ENCODE measurements around the gene NGEF. TPM values are rescaled to one million over a fixed set of nuclear protein-coding genes. Genes with fewer than 3 reads are reported as not detected.

NGEF gene
- total and polyA plus RNA-seq, 3 experiments from 2014 or later: 0.38 TPM; not detected in 2

DNA sequence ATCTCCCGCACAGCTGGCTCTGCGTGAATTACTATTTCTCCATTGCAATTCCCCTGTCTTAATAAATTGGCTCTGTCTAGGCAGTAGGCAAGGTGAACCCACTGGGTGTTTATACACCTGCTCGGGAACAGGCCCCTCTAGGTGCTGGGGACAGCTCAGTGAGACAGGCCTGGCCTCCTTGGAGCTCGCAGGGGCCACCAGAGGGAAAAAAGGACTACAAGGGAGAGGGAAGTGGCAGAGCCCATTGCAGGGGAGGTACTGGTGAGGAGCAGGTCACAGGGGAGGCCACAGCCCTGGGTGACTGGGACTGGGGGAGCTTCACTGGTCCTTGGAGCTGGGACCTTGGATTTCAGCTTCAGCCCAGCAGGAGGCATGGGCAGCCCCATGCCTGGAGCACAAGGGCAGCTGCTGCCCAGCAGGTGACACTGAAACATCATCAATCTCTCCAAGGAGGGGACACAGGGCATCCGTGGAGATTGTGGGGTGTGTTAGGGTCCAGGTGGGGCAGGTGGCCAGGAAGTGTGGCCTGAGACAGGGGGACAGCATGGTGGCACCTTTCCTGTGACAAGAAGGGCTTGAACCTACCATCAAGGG is 31.2 kb downstream of the NGEF start:
- CTCF ChIA-PET: no interaction called here
- no peaks in the 10 kb centered on the region for H3K36me3 ChIP-seq (ENCODE audit: insufficient read depth, low read length)

DNA sequence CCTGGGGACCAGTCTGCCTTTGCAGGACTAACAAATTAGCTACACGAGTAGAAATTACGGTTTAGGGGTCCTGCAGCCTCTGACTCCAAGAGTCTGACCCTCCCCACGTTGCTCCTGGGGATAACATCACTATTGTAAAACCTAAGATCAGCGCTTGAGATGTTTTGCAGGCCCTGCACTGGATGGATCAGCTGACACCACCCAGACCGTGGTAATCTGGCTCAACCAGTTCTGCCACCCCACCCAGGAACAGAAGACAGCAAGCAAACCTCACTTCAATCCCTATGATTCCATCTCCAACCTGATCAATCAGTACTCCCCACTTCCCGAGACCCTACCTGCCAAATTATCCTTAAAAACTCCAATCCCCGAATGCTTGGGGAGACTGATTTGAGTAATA is 31.7 kb downstream of the NGEF start:
- peaks cover 15 to 53% of the 10 kb centered on the region in 2 donors for H3K27me3 Mint-ChIP-seq
- CTCF ChIA-PET: no interaction called here
- no peaks in the 10 kb centered on the region for H3K4me1 Mint-ChIP-seq
- no peaks in the 10 kb centered on the region for H3K9me3 ChIP-seq (ENCODE audit: low read length)
- no peak overlapping the region for H3K4me3 ChIP-seq (ENCODE audit: low read length)
- H3K4me1 ChIP-seq (ENCODE audit: insufficient read depth, low read length): no peaks in the 10 kb centered on the region
- POLR2A ChIA-PET: interaction anchor here (0.6 kb wide), 1 partner anchor 1338 kb away, joined by 4 read pairs; no protein-coding TSS in a partner anchor
- no peak overlapping the region for H3K27ac ChIP-seq (ENCODE audit: low read depth, low read length)
- no peak for DNase-seq
- no peaks in the 10 kb centered on the region for H3K27me3 ChIP-seq (ENCODE audit: insufficient read depth, low read length, poor library complexity, severe bottlenecking)
- H3K36me3 ChIP-seq (ENCODE audit: insufficient read depth, low read length): no peaks in the 10 kb centered on the region
- H3K4me3 Mint-ChIP-seq: no peak overlapping the region
- peak overlapping the region in 1 of 8 donors; percentile 56 for H3K27ac Mint-ChIP-seq
- peaks cover 0 to 8% (median 4%) of the 10 kb centered on the region in 5 donors for H3K9me3 Mint-ChIP-seq
- H3K36me3 Mint-ChIP-seq: peaks cover 0 to 10% (median 0%) of the 10 kb centered on the region in 3 donors

More for the DNA sequence above, 31.2 kb downstream of the NGEF start:
- peaks cover 0 to 12% (median 0%) of the 10 kb centered on the region in 3 donors for H3K36me3 Mint-ChIP-seq
- H3K4me1 ChIP-seq (ENCODE audit: insufficient read depth, low read length): no peaks in the 10 kb centered on the region
- H3K27ac ChIP-seq (ENCODE audit: low read depth, low read length): no peak overlapping the region
- POLR2A ChIA-PET: no interaction called here
- peaks cover 14 to 54% of the 10 kb centered on the region in 2 donors for H3K27me3 Mint-ChIP-seq
- H3K9me3 Mint-ChIP-seq: peaks cover 0 to 9% (median 5%) of the 10 kb centered on the region in 5 donors
- H3K4me3 Mint-ChIP-seq: no peak overlapping the region
- H3K4me3 ChIP-seq (ENCODE audit: low read length): no peak overlapping the region
- no peaks in the 10 kb centered on the region for H3K9me3 ChIP-seq (ENCODE audit: low read length)
- no peak overlapping the region for H3K27ac Mint-ChIP-seq
- no peak for DNase-seq
- no peaks in the 10 kb centered on the region for H3K4me1 Mint-ChIP-seq
- no peaks in the 10 kb centered on the region for H3K27me3 ChIP-seq (ENCODE audit: insufficient read depth, low read length, poor library complexity, severe bottlenecking)

GRCh38 chr2:232980683-232981082 is 32.4 kb downstream of the NGEF start:
- DNase-seq: no peak
- Mint-ChIP-seq H3K36me3 (peaks cover 0 to 4% (median 0%) of the 10 kb centered on the region in 3 donors), H3K27me3 (peaks cover 15 to 47% of the 10 kb centered on the region in 2 donors), H3K27ac (no peak overlapping the region), H3K4me3 (no peak overlapping the region), H3K4me1 (no peaks in the 10 kb centered on the region), H3K9me3 (peaks cover 0 to 3% (median 0%) of the 10 kb centered on the region in 5 donors)
- Histone ChIP-seq H3K9me3 (ENCODE audit: low read length) (no peaks in the 10 kb centered on the region), H3K4me1 (ENCODE audit: insufficient read depth, low read length) (no peaks in the 10 kb centered on the region), H3K36me3 (ENCODE audit: insufficient read depth, low read length) (no peaks in the 10 kb centered on the region), H3K4me3 (ENCODE audit: low read length) (no peak overlapping the region), H3K27me3 (ENCODE audit: insufficient read depth, low read length, poor library complexity, severe bottlenecking) (no peaks in the 10 kb centered on the region), H3K27ac (ENCODE audit: low read depth, low read length) (no peak overlapping the region)
- ChIA-PET CTCF (interaction anchor here (0.7 kb wide), 1 partner anchor 72 kb away, joined by 3 read pairs; no protein-coding TSS in a partner anchor), POLR2A (no interaction called here)

- Mint-ChIP-seq H3K27me3 (peaks cover 15 to 45% of the 10 kb centered on the region in 2 donors), H3K9me3 (peaks cover 0 to 3% (median 0%) of the 10 kb centered on the region in 5 donors), H3K4me3 (no peak overlapping the region), H3K36me3 (peaks cover 0 to 4% (median 0%) of the 10 kb centered on the region in 3 donors), H3K27ac (peak overlapping the region in 1 of 8 donors; percentile 36), H3K4me1 (no peaks in the 10 kb centered on the region)
- Histone ChIP-seq H3K36me3 (ENCODE audit: insufficient read depth, low read length) (no peaks in the 10 kb centered on the region), H3K4me1 (ENCODE audit: insufficient read depth, low read length) (no peaks in the 10 kb centered on the region), H3K9me3 (ENCODE audit: low read length) (no peaks in the 10 kb centered on the region), H3K4me3 (ENCODE audit: low read length) (no peak overlapping the region), H3K27ac (ENCODE audit: low read depth, low read length) (no peak overlapping the region), H3K27me3 (ENCODE audit: insufficient read depth, low read length, poor library complexity, severe bottlenecking) (no peaks in the 10 kb centered on the region)
- ChIA-PET POLR2A (no interaction called here), CTCF (interaction anchor here (0.7 kb wide), 1 partner anchor 73 kb away, joined by 3 read pairs; no protein-coding TSS in a partner anchor)
- no peak for DNase-seq
Observed at GRCh38 chr2:232979871-232980461, 33.1 kb downstream of the NGEF start.

DNA sequence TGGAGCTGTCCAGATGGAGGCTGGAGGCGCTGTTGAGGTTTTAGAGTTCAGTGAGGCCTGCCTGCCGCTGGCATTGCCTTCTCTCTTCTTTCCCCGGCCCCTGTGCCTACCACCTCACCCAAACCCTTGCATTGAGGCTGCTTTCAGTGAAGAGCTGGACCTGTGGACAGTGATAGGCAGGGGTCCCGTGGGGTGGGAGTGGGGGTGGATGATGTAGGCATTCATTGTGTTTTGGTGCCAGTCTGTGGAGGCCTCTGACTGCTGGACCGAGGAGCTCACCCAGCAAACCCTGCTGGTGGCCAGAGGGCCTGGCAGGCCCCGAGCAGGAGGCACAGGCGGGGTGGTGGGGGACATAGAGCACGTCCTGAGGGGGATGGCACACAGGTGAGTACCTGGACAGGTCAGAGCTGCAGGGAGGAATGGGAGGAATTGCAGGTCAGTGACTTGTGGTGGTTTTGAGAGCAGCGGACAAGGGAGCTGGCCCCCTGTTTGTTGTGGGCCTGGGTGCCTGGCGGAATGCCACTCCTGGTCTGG is 35.6 kb downstream of the NGEF start:
- Mint-ChIP-seq H3K4me1 (no peaks in the 10 kb centered on the region), H3K27me3 (peaks cover 2 to 30% of the 10 kb centered on the region in 2 donors), H3K9me3 (no peaks in the 10 kb centered on the region), H3K27ac (no peak overlapping the region), H3K4me3 (no peak overlapping the region), H3K36me3 (peaks cover 0 to 4% (median 0%) of the 10 kb centered on the region in 3 donors)
- no peaks in the 10 kb centered on the region for H3K4me1 ChIP-seq (ENCODE audit: insufficient read depth, low read length)
- POLR2A ChIA-PET: no interaction called here
- no peak for DNase-seq
- no peaks in the 10 kb centered on the region for H3K9me3 ChIP-seq (ENCODE audit: low read length)
- no peaks in the 10 kb centered on the region for H3K27me3 ChIP-seq (ENCODE audit: insufficient read depth, low read length, poor library complexity, severe bottlenecking)
- H3K4me3 ChIP-seq (ENCODE audit: low read length): no peak overlapping the region
- CTCF ChIA-PET: no interaction called here
- no peak overlapping the region for H3K27ac ChIP-seq (ENCODE audit: low read depth, low read length)
- no peaks in the 10 kb centered on the region for H3K36me3 ChIP-seq (ENCODE audit: insufficient read depth, low read length)

DNA sequence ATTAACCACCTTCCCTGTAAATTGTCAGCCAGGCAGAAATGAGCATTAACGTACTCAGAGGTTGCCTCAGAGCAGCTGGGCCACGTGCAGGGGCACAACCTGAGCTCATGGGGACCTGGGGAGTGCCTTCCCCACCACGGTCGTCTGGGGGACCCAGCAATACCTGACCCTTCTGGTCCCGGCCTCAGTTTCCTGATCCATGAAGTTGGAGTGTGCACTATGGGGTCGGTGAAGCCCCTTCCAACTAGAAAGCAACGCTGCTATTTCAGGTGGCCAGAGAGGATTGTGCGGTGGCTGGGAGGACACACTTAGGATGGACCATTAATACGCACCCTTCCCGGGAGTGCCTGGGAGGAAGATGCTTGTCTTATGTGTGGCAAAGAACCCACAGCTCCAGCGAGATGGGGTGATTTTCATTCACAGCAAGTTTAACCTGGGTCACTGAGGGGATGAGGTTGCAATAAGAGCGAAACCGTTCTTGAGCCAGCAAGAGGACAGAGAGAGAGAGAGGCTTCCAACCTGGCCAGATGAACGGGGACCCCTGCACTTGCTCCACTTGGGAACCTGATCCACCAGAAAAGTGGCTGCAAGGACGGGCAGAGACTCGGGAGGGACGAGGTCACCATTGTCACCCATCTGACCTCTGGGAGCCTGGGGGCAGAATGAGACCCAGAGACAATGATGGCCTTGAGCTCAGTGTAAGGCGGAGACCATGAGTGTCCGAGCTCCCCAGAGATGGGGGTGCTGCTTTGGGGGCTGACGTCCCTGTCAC is 36.2 kb downstream of the NGEF start:
- no peaks in the 10 kb centered on the region for H3K9me3 Mint-ChIP-seq
- H3K4me1 ChIP-seq (ENCODE audit: insufficient read depth, low read length): no peaks in the 10 kb centered on the region

GRCh38 chr2:232976176-232976575 is 36.9 kb downstream of the NGEF start:
- peaks cover 0 to 4% (median 0%) of the 10 kb centered on the region in 3 donors for H3K36me3 Mint-ChIP-seq
- Histone ChIP-seq H3K4me1 (ENCODE audit: insufficient read depth, low read length) (no peaks in the 10 kb centered on the region), H3K4me3 (ENCODE audit: low read length) (no peak overlapping the region), H3K27me3 (ENCODE audit: insufficient read depth, low read length, poor library complexity, severe bottlenecking) (no peaks in the 10 kb centered on the region), H3K36me3 (ENCODE audit: insufficient read depth, low read length) (no peaks in the 10 kb centered on the region), H3K9me3 (ENCODE audit: low read length) (no peaks in the 10 kb centered on the region), H3K27ac (ENCODE audit: low read depth, low read length) (no peak overlapping the region)
- H3K4me3 Mint-ChIP-seq: no peak overlapping the region
- H3K9me3 Mint-ChIP-seq: no peaks in the 10 kb centered on the region
- ChIA-PET CTCF (no interaction called here), POLR2A (no interaction called here)
- H3K27ac Mint-ChIP-seq: no peak overlapping the region
- no peaks in the 10 kb centered on the region for H3K4me1 Mint-ChIP-seq
- DNase-seq: no peak
- peaks cover 2 to 20% of the 10 kb centered on the region in 2 donors for H3K27me3 Mint-ChIP-seq

More for the DNA sequence above, 36.2 kb downstream of the NGEF start:
- ChIA-PET POLR2A (no interaction called here), CTCF (no interaction called here)
- H3K27me3 ChIP-seq (ENCODE audit: insufficient read depth, low read length, poor library complexity, severe bottlenecking): no peaks in the 10 kb centered on the region
- no peak for DNase-seq
- no peaks in the 10 kb centered on the region for H3K9me3 ChIP-seq (ENCODE audit: low read length)
- H3K4me3 Mint-ChIP-seq: no peak overlapping the region
- no peak overlapping the region for H3K4me3 ChIP-seq (ENCODE audit: low read length)
- H3K27ac Mint-ChIP-seq: no peak overlapping the region
- no peaks in the 10 kb centered on the region for H3K36me3 ChIP-seq (ENCODE audit: insufficient read depth, low read length)
- no peaks in the 10 kb centered on the region for H3K4me1 Mint-ChIP-seq
- H3K36me3 Mint-ChIP-seq: peaks cover 0 to 4% (median 0%) of the 10 kb centered on the region in 3 donors
- H3K27me3 Mint-ChIP-seq: peaks cover 2 to 26% of the 10 kb centered on the region in 2 donors
- H3K27ac ChIP-seq (ENCODE audit: low read depth, low read length): no peak overlapping the region

GRCh38 chr2:232974396-232974795 is 38.7 kb downstream of the NGEF start:
- H3K27ac Mint-ChIP-seq: peak overlapping the region in 1 of 8 donors; percentile 43

More at GRCh38 chr2:232974396-232974795, 38.7 kb downstream of the NGEF start:
- ChIA-PET POLR2A (no interaction called here), CTCF (no interaction called here)
- DNase-seq: no peak
- Mint-ChIP-seq H3K4me3 (no peak overlapping the region), H3K4me1 (no peaks in the 10 kb centered on the region), H3K9me3 (no peaks in the 10 kb centered on the region), H3K27me3 (peaks cover 2 to 20% of the 10 kb centered on the region in 2 donors), H3K36me3 (no peaks in the 10 kb centered on the region)
- Histone ChIP-seq H3K4me3 (ENCODE audit: low read length) (no peak overlapping the region), H3K27me3 (ENCODE audit: insufficient read depth, low read length, poor library complexity, severe bottlenecking) (no peaks in the 10 kb centered on the region), H3K9me3 (ENCODE audit: low read length) (no peaks in the 10 kb centered on the region), H3K4me1 (ENCODE audit: insufficient read depth, low read length) (no peaks in the 10 kb centered on the region), H3K36me3 (ENCODE audit: insufficient read depth, low read length) (no peaks in the 10 kb centered on the region), H3K27ac (ENCODE audit: low read depth, low read length) (no peak overlapping the region)

Data from CD8-positive, alpha-beta memory T cell (primary cell).